NCI-H1436 (cell line): ENCODE measurements around the gene SPOCK2.
A peak's percentile ranks its signal among the peaks of the same experiment; 100 is the strongest.
"Not testable (repeated sequence)": the region's sequence is repeated elsewhere in the genome, so short reads cannot be mapped to it uniquely, and the experiment has no call there.

Experiments
- DNase-seq: peaks from one replicate; lab custom pipeline; 2025; lab: John Stamatoyannopoulos, UW

The SPOCK2 gene

DNA sequence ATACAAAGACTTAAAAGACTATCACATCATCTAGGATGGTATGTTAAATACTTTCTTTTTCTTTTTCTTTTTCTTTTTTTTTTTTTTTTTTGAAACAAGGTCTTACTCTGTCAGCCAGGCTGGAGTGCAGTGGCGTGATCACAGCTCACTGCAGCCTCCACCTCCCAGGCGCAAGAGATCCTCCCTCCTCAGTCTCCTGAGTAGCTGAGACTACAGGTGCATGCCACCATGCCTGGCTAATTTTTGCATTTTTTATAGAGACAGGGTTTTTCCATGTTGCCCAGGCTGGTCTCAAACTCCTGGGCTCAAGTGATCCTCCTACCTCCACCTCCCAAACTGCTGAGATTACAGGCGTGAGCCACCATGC, 19.6 kb upstream of the SPOCK2 start:
- DNase-seq = not testable (repeated sequence)

DNA sequence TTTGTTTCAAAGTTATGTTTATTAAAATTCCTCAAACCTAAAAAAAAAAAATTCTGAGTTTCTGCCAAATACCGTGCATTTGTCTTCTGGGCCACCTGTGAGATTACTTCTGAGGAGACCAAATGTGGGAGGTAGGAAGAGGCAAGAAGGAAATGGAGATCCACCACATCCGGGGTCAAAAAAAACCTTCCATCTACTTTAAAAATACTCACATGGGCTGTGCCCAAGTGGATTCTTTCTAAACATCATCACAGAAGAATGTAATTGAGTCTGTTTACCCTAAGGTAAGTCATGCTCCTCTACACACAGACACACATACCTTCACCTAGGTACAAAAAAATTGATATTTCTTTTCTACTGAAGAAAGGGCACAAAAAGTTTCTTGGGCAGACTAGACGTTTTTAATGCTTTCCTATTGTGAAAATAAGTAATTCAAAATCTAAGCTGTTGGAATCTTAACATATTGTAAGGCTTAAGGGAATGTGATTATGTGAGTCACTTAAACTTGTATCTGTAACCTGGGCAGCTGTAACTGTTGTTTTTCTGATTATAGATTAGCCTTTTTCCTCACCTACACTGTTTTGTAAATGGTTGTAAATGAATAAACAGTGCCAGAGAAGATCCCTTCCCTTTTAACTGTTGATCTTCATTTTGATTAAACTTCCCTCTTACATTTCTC, 19.1 kb upstream of the SPOCK2 start:
- no peak for DNase-seq

DNA sequence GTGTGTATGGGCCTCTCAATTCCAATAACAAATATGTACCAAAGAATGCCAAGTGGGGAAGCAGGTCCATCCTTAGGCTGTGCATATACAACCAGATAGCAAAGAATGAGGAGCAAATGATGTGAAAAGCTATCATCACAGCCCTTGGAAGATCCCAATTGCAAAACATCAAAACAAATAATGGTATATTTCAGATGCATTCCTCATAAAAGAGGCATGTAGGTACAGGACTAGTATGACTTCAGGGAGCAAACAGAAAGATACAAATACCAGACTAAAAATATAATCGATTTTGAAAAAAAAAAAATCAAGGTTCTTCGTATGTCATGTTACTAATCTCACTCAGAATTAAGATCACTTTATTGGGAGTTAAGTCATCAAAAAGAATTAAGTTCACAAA, 18.5 kb upstream of the SPOCK2 start:
- DNase-seq = no peak

DNA sequence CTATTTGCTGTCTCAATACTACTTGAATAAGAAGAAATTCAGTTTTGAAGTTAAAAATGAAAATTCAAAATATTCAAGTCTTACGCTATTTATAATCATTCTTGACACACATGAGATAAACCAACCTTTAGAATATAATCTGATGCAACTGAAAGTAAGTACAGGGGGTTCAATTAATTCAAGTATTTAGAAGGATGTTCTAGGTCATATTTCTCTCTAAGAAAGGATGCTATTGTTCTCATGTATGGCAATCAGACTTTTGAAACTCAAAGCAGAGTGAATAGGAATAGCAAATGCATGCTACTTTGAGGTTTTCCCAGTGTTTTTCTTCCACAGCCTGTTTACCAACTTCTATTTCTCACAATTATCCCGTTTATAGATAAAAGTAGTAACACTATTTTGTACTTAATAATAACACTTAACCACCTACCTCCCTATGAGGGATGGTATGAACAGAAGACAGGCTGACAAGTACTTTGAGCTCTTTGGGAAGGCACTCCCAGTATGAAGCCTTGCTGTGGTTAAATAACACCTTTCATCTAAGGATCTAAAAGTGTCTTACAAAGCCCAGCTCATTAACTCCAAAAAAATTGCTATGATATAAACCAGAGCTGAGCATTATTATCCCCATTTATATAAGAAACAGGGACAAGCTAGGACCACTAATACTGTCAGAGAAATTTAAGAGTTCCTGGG, 18.0 kb upstream of the SPOCK2 start:
- no peak for DNase-seq

DNA sequence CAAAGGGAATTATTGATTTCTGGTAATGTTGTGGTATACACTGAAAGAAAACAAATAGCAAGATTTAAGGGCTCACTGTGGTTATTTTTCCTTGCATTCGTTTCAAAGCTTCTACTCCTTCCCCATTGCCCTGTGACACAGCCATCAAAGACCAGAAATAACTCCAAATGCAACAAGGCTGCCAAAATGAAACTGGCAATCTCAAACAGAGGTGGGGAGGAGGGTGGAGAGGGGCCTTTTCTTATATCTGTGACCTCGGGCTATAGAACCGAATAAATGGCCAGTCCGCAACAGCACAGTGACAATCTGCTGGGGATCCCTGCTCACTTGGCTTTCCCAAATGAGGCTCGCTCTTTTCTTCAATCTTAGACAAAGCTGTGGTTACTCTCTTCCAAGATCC, 17.4 kb upstream of the SPOCK2 start:
- no peak for DNase-seq

DNA sequence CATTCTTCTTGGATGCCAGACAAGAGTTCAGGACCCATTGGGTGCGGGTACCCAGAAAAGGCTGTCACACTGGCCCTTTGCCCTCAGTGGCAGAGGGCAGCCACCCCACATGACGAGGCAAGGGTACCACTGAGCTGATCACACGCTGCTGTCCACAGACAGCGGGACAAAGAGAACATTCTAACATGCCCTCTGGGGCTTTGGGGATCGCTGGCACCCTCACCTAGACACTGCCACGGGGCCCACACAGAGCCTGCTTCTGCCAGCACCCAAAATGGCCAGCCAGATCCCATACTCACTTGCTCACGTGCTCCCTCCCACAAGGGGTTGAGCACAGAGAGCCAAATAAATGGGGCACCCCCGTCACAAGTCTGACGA, 16.7 kb upstream of the SPOCK2 start:
- DNase-seq = no peak

DNA sequence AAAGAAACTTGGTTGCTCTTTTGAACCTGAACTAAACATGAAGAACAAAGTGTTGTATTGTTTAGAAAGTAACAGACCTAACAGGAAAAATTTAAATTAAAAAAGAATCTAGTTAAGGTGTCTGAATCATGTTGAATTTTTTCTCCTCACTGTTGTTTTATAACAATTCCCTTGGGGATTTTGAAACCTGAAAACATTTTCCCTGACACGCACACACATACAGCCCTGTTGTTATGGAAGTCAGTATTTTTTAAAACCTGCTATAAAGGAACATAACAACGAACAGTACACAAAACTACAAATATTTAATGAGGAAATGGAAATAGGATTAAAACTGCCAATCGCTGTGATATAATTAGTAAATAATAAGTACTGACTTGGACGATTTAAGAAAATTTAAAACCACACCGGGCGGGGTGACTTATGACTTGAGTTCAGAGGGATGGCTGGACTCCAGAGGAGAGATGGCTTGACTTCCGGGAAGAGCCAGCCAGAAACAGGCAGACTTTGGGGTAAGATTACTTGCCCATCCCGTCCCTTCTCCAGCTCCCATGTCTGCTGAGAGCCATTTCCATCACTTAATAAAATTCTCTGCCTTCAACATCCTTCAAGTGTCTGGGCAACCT, 16.2 kb upstream of the SPOCK2 start:
- no peak for DNase-seq

DNA sequence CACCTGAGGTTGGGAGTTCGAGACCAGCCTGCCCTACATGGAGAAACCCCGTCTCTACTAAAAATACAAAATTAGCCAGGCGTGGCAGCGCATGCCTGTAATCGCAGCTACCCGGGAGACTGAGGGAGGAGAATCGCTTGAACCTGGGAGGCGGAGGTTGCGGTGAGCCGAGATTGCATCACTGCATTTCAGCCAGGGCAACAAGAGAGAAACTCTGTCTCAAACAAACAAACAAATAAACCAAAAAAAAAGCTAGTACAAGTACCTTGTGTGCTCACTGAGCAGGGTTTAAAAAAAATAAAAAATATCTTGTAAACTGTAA, 11.2 kb upstream of the SPOCK2 start:
- no peak for DNase-seq

DNA sequence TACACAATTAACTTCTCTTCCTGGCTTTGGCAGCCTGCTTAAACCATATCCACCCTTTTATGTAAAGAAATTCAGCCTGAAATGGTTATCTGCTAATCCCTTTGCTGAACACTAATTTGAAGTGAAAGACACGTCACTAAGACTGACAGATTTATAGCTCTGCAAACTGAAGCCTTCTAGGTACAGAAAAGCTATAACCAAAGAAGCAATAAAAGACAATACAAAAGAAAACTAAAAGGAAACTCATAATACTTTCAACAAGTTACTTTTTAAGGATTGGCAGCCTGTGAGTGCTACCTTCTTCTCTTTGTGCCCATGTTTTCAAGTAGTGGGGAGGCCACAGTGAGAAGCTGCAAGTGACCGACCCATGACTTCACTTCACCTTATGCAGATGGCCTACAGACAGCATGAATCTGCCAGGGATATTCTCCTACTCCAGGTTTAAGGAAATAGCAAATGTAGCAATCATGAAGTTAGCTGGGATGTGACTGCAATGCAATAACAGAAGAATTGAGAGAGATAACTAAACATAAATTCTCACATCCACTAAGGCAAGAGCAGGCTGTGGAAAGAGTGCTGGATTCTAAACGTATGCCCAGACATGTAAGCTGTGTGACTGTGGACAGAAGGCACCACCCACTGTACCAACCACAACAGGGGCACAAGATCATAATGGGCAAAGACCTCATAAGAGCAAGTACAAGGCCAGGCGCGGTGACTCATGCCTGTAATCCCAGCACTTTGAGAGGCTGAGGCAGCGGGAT, 10.7 kb upstream of the SPOCK2 start:
- no peak for DNase-seq

DNA sequence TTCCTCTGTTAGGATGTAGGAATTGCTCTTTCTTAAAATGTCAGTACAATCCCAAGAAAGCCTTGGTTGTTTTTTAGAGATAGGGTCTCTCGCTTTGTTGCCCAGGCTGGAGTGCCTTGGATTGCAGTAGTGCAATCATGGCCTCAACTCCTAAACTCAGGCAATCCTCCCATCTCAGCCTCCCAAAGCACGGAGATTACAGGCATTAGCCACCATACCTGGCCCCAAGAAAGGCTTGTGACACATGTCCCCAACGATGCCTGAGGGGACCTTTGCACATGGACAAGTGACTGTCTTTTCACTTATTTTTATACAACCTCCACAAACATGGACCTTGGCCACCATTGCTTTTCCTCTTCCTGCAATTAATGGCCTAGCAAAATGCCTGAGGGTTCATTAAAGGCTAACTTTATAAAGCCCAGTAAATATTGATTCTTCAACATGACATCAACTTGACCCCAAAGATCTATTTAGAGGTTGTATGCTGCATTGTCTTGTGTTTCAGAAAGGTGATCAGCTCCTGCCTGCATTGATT, 10.0 kb upstream of the SPOCK2 start:
- DNase-seq = no peak

DNA sequence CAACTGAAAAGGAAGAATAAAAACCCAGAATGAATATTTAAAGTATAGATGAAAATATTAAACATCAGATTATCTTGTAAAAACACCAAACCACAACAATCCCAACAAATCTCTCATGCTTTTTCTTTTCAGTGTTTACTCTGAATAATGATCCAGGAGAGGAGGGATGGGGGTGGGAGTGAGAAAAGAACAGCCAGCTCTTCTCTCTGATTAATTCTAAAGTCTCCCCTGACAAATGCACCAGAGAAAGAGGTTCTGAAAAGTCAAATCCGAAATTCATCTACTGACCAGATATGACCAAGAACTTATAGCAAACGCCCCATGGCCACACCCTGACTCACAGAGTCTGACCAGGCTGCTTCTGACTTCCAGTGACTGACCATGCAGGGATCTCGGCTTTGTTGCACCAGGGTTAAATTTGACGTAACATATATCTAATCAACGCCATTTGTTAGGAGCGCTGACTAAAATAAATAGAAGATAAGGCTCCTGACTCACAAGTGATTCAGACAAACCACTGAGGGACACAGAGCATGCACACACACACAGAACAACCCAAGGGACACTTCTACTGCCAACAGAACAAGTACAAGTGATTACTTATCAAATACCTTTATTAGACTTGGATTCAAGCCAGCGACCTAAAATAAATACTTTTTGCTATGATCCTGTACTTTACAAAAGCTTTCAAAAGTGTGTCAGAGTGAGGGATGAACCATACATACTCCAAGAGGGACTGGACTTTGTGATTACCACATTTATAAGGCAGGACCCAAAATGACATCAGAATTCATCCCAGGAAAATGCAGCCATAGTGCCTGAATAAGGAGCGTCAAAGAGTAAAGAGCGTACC, 9.3 kb upstream of the SPOCK2 start:
- DNase-seq = no peak

DNA sequence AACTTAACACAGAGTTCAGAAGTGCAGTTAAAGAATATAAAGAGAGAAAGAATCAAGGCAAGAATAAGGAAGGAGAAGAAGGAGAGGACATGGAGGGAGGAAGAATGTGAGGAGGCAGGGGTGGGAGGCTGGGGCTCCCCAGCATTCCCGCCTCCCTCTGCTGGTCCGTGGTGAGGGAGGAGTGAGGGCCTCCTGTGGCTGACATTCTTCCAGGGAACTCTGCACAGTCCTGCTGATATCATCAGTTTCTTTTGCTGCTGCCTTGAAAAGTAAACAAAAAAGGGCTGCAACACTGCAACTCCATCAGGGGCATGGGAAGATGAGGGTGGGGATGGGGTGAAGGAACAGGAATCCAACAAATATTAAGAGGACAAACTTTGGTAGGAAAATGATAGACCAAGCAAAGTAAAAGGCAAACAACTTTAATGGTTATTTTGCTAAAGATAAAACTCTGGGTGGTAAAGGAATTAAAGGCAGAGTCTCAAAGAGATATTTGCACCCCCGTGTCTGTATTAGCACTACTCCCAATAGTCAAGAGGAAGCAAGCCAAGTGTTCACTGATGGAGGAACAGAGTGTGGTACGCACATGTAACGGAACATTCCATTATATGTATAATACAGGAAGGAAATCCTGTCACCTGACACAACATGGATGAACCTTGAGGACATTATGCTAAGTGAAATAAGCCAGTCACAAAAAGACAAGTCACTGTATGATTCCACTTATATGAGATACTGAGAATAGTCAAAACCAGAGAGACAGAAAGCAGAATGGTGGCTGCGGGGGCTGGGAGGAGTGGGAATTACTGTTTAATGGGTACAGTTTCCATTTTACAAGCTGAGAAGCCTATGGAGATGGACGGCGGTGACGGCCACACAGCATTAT, 8.0 kb upstream of the SPOCK2 start:
- DNase-seq = no peak

DNA sequence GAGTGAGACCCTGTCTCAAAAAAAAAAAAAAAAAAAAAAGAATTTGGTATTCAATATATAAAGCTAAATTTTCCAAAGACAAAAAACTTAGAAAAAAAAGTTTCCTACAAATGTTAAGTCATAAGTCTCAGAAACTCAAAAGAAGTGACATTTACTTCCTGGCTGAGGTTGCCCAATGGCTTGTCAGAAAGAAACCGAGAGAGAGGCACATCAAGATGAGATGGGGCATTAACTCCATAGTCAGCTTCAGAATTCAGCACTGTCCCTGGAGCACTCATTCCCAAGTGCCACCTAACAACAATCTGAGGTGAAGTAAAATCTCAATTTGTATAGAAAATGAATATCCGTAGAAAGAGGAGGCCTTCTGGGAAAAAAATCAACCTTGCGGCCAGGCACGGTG, 6.8 kb upstream of the SPOCK2 start:
- no peak for DNase-seq

DNA sequence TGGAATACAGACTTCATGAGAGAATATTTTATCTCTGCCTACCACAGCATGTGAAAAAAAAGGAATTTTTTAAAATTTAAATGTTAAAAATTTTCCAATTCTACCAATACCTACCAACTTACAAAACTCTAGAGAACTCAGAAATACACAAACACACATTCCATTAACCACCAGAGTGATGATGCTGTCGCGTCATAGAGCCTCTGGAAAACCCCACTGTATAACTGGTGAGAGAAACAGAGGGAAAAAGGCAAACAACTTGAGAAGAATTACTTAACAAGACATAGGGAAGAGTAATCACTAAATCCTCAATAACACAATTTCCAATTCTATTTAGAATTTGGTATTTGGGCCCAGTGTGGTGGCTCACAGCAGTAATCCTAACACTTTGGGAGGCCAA, 6.2 kb upstream of the SPOCK2 start:
- no peak for DNase-seq

DNA sequence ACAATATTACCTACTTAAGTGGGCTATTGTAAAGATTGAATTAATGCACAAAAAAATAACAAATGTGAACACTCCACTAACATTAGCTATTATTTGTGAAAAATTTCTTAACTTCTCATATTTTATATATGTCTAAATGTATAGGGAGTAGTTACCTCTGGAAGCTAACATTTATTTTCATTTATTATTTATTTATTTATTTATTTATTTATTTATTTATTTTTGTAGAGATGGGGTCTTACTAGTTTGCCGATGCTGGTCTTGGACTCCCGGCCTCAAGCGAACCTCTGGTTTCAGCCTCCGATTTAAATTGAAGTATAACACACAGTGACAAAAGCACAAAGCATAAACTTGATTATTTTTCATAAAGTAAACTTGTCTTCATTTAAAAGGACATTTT, 5.1 kb upstream of the SPOCK2 start:
- no peak for DNase-seq

DNA sequence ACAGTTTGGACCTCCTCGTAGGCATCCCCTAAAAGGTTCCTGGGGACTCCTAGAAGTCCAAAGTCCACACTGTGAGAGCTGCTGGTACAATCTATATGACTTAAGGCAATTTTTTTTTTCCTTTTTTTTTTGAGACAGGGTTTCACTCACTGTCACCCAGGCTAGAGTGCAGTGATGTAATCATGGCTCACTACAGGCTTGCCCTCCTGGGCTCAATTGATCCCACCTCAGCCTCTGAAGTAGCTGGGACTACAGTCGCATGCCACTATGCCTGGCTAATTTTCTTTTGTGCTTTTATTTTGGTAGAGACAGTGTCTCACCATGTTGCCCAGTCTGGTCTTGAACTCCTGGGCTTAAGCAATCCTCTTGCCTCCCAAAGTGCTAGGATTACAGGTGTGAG, 4.6 kb upstream of the SPOCK2 start:
- DNase-seq = no peak

DNA sequence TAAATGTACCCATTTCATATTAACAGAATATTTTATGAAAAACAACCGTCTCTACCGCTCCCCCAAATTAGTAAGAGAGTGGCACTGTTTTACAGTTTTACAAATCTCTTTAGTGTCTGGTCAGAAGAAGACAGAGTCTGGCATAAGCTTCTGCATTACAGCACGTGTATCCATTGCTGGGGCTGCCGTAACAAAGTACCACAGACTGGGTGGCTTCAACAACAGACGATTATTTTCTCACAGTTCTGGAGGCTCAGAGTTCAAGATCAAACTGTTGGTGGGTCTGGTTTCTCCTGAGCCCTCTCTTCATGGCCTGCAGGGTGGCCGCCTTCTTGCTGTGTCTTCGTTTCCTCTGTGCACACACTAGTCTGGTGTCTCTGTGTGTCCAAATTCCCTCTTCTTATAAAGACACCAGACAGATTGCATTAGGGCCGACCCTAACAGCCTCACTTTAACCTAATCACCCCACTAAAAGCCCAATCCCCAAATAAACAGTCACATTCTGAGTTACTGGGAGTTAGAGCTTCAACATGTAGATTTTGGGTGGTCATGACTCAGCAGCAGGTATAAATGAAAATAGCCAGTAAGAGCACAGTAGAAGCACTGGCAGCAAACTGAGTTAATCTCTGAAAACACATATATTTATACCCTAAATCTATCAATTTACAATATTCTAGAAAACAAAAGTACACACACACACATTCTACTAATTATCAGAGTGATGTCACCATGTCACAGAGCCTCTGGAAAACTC, 4.0 kb upstream of the SPOCK2 start:
- DNase-seq = no peak

DNA sequence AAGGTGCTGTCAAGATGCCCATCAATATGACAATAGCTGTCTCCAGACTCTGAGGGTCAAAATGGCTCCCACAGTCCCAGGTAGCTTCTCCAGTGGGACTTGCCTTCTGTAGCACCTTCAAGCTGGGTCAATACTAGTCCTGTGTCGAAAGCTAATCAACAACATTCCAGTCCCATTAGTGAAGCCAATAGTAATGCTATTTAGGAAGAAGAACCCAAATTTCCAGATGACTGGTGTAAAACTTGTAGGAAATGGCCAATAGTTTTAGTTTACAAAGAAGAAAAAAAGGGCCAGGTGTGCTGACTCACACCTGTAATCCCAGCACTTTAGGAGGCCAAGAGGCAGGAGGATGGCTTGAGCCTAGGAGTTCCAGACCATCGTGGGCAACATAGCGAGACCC, 2.0 kb upstream of the SPOCK2 start:
- DNase-seq = no peak

DNA sequence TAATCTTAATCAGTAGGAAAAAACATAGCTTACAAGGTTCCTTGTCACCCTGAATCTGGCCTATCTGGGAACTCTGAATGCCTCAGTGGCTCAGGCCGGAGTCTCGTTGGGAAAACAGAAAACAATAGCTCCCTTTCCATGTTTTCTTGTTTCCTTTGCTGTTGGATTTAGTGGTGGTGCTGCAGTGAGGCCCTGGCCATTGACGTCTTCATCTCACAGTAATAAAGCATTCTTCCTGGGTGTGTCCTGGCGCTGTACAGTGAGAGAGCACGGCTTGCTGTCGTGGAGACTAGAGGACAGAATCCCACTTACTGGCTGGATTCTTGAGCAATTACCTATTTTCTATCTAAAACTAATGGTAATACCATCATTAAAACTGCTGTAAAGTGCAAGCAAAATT, 1.3 kb upstream of the SPOCK2 start:
- peak; percentile 3 for DNase-seq
